ENCODE data around the gene PTH2.
"Not testable (repeated sequence)": the region's sequence is repeated elsewhere in the genome, so short reads cannot be mapped to it uniquely, and the experiment has no call there.

Gene PTH2

GRCh38 chr19:49389406-49389805, 33.8 kb downstream of the PTH2 start:
- no peak for DNase-seq (ENCODE audit: extremely low read depth, low read depth)
- TF ChIP-seq, protein P1, sequence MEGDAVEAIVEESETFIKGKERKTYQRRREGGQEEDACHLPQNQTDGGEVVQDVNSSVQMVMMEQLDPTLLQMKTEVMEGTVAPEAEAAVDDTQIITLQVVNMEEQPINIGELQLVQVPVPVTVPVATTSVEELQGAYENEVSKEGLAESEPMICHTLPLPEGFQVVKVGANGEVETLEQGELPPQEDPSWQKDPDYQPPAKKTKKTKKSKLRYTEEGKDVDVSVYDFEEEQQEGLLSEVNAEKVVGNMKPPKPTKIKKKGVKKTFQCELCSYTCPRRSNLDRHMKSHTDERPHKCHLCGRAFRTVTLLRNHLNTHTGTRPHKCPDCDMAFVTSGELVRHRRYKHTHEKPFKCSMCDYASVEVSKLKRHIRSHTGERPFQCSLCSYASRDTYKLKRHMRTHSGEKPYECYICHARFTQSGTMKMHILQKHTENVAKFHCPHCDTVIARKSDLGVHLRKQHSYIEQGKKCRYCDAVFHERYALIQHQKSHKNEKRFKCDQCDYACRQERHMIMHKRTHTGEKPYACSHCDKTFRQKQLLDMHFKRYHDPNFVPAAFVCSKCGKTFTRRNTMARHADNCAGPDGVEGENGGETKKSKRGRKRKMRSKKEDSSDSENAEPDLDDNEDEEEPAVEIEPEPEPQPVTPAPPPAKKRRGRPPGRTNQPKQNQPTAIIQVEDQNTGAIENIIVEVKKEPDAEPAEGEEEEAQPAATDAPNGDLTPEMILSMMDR (IDR thresholded peaks at IDR 0.05; ENCODE audit: low read depth, low read length) = no peak

DNA sequence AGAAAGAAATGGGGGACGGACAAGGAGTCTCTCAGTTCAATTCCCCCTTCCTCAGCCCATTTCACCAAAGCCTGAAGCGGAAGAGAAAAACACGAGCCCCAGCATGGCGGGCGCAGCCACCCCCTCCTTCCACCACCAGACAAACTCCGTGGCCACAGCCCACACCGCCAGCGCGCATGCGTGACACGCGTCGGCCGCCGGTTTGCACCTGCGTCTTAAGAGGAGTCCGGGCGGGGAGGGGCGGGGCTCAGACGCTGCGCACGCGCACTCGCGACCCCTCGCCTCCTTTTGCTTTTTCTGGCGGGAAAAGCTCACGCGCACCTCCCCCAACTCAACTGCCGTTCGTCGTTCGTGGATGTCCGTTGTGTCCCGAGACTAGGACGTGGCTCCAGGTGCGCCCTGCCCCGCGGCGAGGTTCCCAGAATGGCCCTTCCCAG, 35.3 kb downstream of the PTH2 start, which contains the start of gene KASH5:
Gene KASH5 (plus strand): TSS at position 314 of the 437 bp plus-strand sequence. CDS start 2,635 bp downstream, outside the sequence.
- TF ChIP-seq, protein P1 (IDR thresholded peaks at IDR 0.05; ENCODE audit: low read depth, low read length) = no peak
- DNase-seq (ENCODE audit: extremely low read depth, low read depth) = no peak

DNA sequence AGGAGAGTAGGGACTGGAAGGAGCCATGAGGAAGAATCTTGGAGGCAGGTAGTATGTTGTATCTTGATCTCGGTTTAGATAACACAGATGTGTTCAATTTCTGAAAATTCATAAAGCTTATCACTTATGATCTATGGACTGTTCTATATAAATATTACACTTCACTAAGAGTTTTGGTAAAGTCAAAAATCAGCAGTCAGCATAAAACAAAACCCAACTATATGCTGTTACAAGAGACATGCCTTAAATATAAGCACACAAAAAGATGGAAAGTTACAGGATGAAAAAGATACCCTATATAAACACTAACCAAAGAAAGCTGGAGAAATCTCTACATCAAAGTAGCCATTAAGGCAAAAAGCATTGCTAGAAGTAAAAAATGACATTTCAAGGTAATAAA, 39.6 kb downstream of the PTH2 start:
- TF ChIP-seq, protein P1 (IDR thresholded peaks at IDR 0.05; ENCODE audit: low read depth, low read length) = no peak
- no peak for DNase-seq (ENCODE audit: extremely low read depth, low read depth)

DNA sequence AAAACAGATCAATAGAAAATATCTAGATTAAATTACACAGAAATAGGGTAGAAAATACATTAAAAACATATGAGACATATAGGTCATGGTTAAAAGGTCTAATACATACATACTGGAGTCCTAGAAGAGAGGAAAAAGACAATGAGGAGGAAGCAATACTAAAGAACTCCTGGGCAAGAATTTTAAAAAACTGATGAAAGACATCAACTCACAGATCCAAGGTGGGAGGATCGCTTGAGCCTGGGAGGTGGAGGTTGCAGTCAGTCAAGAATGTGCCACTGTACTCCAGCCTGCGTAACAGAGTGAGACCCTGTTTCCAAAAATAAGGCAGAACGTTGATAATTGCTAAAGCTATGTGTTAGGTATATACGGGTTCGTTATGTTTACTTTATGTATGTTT, 40.6 kb downstream of the PTH2 start:
- no peak for DNase-seq (ENCODE audit: extremely low read depth, low read depth)
- TF ChIP-seq, protein P1 (IDR thresholded peaks at IDR 0.05; ENCODE audit: low read depth, low read length) = no peak

DNA sequence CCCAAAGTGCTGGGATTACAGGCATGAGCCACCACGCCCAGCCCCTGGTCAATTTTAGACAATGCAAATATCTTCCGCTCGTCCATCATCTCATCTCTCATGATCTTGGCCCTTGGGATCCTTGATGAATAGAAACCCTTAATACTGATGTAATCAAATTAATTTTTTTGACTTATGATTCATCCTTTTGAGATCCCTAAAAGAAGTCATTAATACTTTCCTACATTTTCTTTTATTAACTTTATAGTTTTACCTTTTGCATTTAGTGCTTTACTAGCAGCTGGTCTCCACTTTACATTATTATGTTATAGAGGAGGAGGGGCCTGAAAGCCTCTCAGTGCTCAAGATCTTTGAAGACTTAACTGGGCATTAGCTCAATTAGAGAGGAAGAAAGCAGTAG, 42.9 kb downstream of the PTH2 start:
- DNase-seq (ENCODE audit: extremely low read depth, low read depth) = no peak
- TF ChIP-seq, protein P1 (IDR thresholded peaks at IDR 0.05; ENCODE audit: low read depth, low read length) = no peak

DNA sequence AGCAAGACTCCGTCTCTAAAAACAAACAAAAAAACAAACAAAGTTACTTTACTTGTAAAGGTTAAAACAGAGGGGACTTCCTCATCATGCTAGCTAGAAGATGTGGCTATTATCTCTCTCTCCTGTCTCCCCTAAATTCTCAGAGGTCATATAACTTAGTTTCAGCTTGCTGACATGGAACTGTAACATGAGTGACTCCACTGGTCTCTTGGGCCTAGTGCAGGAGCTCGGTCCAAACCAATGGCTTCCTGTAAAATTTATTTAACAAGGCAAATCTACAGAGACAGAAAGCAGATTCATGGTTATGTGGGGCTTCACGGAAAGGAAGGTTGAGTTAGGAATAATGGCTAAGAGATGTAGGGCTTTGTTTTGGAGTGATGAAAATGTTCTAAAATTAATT, 44.7 kb downstream of the PTH2 start:
- TF ChIP-seq, protein P1 (IDR thresholded peaks at IDR 0.05; ENCODE audit: low read depth, low read length) = no peak
- no peak for DNase-seq (ENCODE audit: extremely low read depth, low read depth)

- TF ChIP-seq, protein P1 (IDR thresholded peaks at IDR 0.05; ENCODE audit: low read depth, low read length) = no peak
- no peak for DNase-seq (ENCODE audit: extremely low read depth, low read depth)
Observed at GRCh38 chr19:49374665-49375434, 48.4 kb downstream of the PTH2 start.

GRCh38 chr19:49373174-49373573, 50.1 kb downstream of the PTH2 start:
- DNase-seq (ENCODE audit: extremely low read depth, low read depth) = not testable (repeated sequence)

Data from AG09319 (cell line).